Measurements from ENCODE around the gene KRTAP10-4. TPM values are rescaled to one million over a fixed set of nuclear protein-coding genes. Genes with fewer than 3 reads are reported as not detected.

The KRTAP10-4 gene
- total RNA-seq, 1 experiment from 2014 or later: not detected

DNA sequence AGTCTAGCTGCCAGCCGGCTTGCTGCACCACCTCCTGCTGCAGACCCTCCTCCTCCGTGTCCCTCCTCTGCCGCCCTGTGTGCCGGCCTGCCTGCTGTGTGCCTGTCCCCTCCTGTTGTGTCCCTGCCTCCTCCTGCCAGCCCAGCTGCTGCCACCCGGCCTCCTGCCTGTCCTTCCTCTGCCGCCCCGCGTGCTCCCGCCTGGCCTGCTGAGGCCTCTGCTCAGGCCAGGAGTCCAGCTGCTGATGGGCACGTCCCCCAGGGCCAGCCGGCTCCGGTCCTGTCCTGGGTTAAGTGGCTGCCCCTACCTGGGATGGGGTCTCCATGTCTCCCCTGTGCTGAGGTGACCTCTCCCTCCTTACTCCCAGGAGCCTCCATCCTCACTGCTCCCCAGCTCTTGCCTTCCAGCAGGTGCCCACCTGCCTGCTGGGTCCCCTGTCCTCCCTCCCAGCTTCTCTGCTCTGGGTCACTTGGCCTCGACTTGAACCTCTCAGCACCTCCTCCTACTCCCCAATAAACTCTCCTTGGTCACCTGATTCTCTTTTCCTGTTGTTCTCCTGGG lies 39.2 kb downstream of the KRTAP10-4 start:
- H3K27me3 ChIP-seq (ENCODE audit: insufficient read depth, low read length): no peaks in the 10 kb centered on the region
- BruUV-seq (replicated peaks): no TSS peak

GRCh38 chr21:44613386-44614155 lies 40.0 kb downstream of the KRTAP10-4 start:
- H4K20me1 ChIP-seq (ENCODE audit: insufficient read depth): no peaks in the 10 kb centered on the region
- intact Hi-C loops (cut with micrococcal nuclease): no loop called here
- H2AFZ ChIP-seq (ENCODE audit: low read depth, low read length, poor library complexity, severe bottlenecking): no peak overlapping the region
- H3K27ac ChIP-seq (ENCODE audit: low read depth, low read length): no peak overlapping the region
- ChIA-PET POLR2A (no interaction called here), CTCF (no interaction called here), RAD21 (ENCODE audit: low non-redundant PET in 1 of 2, low total read pairs in 2 of 2, uncharacterized antibody in 2 of 2, unreplicated experiment in 2 of 2) (no interaction called here)
- H3K9me2 ChIP-seq (ENCODE audit: insufficient read depth): no peaks in the 10 kb centered on the region
- no peaks in the 10 kb centered on the region for H3K27me3 ChIP-seq (ENCODE audit: insufficient read depth, low read length)
- no peak overlapping the region for H3K4me3 ChIP-seq (replicated peaks in 1 of 2; ENCODE audit: low read depth in 1 of 2, low read length in 2 of 2)
- no peak for DNase-seq (ENCODE audit: low read depth, low spot score)
- no peaks in the 10 kb centered on the region for H3K36me3 ChIP-seq (ENCODE audit: control insufficient read depth in 1 of 2, insufficient read depth in 2 of 2, low read length in 2 of 2)
- H3K9me3 ChIP-seq (ENCODE audit: control insufficient read depth in 1 of 2, insufficient read depth in 1 of 2, low read depth in 1 of 2, low read length in 2 of 2): peaks cover 3 to 5% of the 10 kb centered on the region in 2 experiments; a peak in 2 of 4 replicates
- no TSS peak for BruUV-seq (replicated peaks)
- H3K4me1 ChIP-seq (ENCODE audit: control insufficient read depth in 1 of 2, insufficient read depth in 2 of 2, low read length in 2 of 2): no peaks in the 10 kb centered on the region
- H3K4me2 ChIP-seq (ENCODE audit: low read length): no peak overlapping the region
- H3K79me2 ChIP-seq (ENCODE audit: insufficient read depth, low read length): no peaks in the 10 kb centered on the region
- ATAC-seq: no peak
- no peak overlapping the region for H3K9ac ChIP-seq (ENCODE audit: low read length)
- no peak for TF ChIP-seq JUND (IDR thresholded peaks at IDR 0.05)
- TF ChIP-seq POLR2A (IDR thresholded peaks at IDR 0.05; ENCODE audit: borderline replicate concordance, extremely low read depth, insufficient read depth, insufficient read length): no peak
- TF ChIP-seq, protein P1, sequence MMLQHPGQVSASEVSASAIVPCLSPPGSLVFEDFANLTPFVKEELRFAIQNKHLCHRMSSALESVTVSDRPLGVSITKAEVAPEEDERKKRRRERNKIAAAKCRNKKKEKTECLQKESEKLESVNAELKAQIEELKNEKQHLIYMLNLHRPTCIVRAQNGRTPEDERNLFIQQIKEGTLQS (IDR thresholded peaks at IDR 0.05): no peak
- no peak for TF ChIP-seq YY1 (IDR thresholded peaks at IDR 0.05; ENCODE audit: extremely low read depth, insufficient replicate concordance, low read depth, low read length)
- no peak for TF ChIP-seq ZBTB33 (IDR thresholded peaks at IDR 0.05; ENCODE audit: extremely low read depth, insufficient replicate concordance, low read length)
- no peak for TF ChIP-seq CEBPB (IDR thresholded peaks at IDR 0.05; ENCODE audit: low read depth)
- no peak for TF ChIP-seq SIN3A (IDR thresholded peaks at IDR 0.05; ENCODE audit: low read depth)

More for the DNA sequence above, 39.2 kb downstream of the KRTAP10-4 start:
- no peaks in the 10 kb centered on the region for H3K9me2 ChIP-seq (ENCODE audit: insufficient read depth)
- no peak overlapping the region for H3K4me3 ChIP-seq (replicated peaks in 1 of 2; ENCODE audit: low read depth in 1 of 2, low read length in 2 of 2)
- H3K36me3 ChIP-seq (ENCODE audit: control insufficient read depth in 1 of 2, insufficient read depth in 2 of 2, low read length in 2 of 2): no peaks in the 10 kb centered on the region
- no peak for DNase-seq (ENCODE audit: low read depth, low spot score)
- no peak for TF ChIP-seq POLR2A (IDR thresholded peaks at IDR 0.05; ENCODE audit: borderline replicate concordance, extremely low read depth, insufficient read depth, insufficient read length)
- TF ChIP-seq ELF1 (IDR thresholded peaks at IDR 0.05; ENCODE audit: borderline replicate concordance, low read depth): no peak
- TF ChIP-seq TCF7L2 (IDR thresholded peaks at IDR 0.05; ENCODE audit: borderline replicate concordance, extremely low read depth, insufficient read depth, insufficient read length): no peak
- TF ChIP-seq, protein P2, sequence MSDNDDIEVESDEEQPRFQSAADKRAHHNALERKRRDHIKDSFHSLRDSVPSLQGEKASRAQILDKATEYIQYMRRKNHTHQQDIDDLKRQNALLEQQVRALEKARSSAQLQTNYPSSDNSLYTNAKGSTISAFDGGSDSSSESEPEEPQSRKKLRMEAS (IDR thresholded peaks at IDR 0.05): no peak
- TF ChIP-seq RAD21 (IDR thresholded peaks at IDR 0.05; ENCODE audit: low read depth): no peak
- TF ChIP-seq SRF (IDR thresholded peaks at IDR 0.05; ENCODE audit: low read depth): no peak
- TF ChIP-seq POLR2AphosphoS5 (IDR thresholded peaks at IDR 0.05; ENCODE audit: low read depth, low read length): no peak
- no peak for TF ChIP-seq EGR1 (IDR thresholded peaks at IDR 0.05; ENCODE audit: low read depth)
- no peak for TF ChIP-seq SP1 (IDR thresholded peaks at IDR 0.05; ENCODE audit: low read depth)
- H3K4me2 ChIP-seq (ENCODE audit: low read length): no peak overlapping the region
- no peak for ATAC-seq
- ChIA-PET CTCF (no interaction called here), POLR2A (no interaction called here), RAD21 (ENCODE audit: low non-redundant PET in 1 of 2, low total read pairs in 2 of 2, uncharacterized antibody in 2 of 2, unreplicated experiment in 2 of 2) (no interaction called here)
- peaks cover 3 to 5% of the 10 kb centered on the region in 2 experiments; a peak in 2 of 4 replicates for H3K9me3 ChIP-seq (ENCODE audit: control insufficient read depth in 1 of 2, insufficient read depth in 1 of 2, low read depth in 1 of 2, low read length in 2 of 2)
- H3K9ac ChIP-seq (ENCODE audit: low read length): no peak overlapping the region
- H3K27ac ChIP-seq (ENCODE audit: low read depth, low read length): no peak overlapping the region
- H3K79me2 ChIP-seq (ENCODE audit: insufficient read depth, low read length): no peaks in the 10 kb centered on the region
- no peaks in the 10 kb centered on the region for H3K4me1 ChIP-seq (ENCODE audit: control insufficient read depth in 1 of 2, insufficient read depth in 2 of 2, low read length in 2 of 2)
- H4K20me1 ChIP-seq (ENCODE audit: insufficient read depth): no peaks in the 10 kb centered on the region
- H2AFZ ChIP-seq (ENCODE audit: low read depth, low read length, poor library complexity, severe bottlenecking): no peak overlapping the region
- intact Hi-C loops (cut with micrococcal nuclease): no loop called here
